SU-DHL-6 (cell line): ENCODE results near the gene MINDY3.

Source experiments
- CTCF ChIP-seq: fragments of 200-600 bp; sonication (generic); IDR thresholded peaks from one replicate; pipeline ENCODE4 v1.5.1; 2017; ENCODE audit warnings: antibody characterized with exemption, mild to moderate bottlenecking, low read length, moderate library complexity; ENCODE audit not compliant: insufficient read depth, poor library complexity, severe bottlenecking
- EZH2phosphoT487 ChIP-seq: fragments of 200-600 bp; sonication (generic), shearing (Covaris generic); conservative IDR thresholded peaks from 2 replicates; pipeline ENCODE4 v1.6.1; 2018; ENCODE audit warnings: mild to moderate bottlenecking, antibody characterized with exemption, low read length, moderate library complexity, mixed read lengths

- TF ChIP-seq CTCF (no peak), EZH2phosphoT487 (no peak)
These were observed 36.3 kb upstream of the MINDY3 start for GRCh38 chr10:15896654-15897053.
